Measurements from ENCODE around the gene PLXNB3.
"Not testable (repeated sequence)": the region's sequence is repeated elsewhere in the genome, so short reads cannot be mapped to it uniquely, and the experiment has no call there.

PLXNB3 gene

DNA sequence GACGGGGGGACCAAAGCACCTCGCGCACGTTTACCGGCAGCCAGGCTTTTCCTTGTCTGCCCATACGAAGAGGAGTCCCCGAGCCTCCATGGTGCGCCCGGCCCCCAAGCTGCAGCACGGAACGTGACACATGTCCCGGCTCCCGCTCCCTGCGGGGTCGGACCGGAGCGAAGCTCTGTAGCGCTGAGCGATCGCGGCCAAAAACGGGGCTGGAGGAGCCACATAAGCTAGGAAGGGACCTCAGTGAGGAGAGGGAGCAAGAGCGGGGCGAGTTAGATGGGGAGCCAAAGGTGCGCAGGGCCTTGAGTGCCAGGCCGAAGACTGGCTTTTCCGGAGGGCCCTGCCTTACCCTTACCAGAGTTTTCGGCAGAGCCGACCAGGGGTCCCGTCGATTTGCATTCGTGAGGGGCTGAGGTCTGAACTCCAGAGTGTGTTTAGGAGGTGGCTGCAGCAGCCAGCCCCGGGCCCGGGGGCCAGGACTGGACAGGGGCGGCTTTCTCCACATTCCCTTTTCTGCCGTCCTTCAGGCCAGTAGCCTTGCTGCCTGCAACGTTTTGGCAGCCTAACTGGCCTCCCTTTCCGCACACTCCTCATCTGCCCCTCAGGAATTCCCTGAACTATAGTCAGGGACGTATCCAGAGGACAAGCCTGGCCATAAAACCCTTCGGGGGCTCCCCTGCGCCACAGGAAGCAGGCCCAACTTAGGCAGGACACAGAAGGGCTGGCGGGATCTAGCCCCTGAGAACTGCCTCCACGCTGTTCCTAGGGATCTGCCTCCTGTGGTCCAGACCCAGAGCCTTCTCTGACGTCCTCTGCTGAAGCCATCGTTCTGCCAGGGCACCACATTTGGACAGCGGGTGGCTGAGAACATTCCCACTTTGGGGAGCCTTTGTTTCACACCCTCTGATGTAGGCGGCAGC, 31.1 kb downstream of the PLXNB3 start:
- DNase-seq, result no peak

DNA sequence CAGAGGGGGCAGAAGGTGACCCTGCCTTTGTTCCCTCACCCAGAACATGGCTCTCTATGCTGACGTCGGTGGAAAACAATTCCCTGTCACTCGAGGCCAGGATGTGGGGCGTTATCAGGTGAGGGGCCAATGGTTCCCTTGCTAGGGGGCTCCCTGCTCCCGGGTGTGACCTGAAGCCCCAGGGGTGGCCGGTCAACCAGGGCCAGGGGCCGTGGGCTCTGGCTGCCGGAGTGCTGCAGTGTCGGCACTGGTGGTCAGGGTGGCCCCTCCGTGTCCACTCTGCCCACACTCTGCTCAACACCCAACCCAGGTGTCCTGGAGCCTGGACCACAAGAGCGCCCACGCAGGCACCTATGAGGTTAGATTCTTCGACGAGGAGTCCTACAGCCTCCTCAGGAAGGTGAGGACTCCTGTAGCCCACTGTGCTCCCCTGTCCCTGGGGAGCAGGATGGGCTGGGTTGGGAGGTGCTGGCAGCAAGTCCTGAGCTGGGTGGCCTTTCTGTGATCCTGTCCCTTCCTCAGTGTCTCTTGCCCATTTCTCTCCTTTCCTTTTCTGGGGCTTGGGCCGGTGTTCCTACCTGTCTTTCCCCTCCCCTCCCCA, 33.5 kb downstream of the PLXNB3 start:
- no peak for DNase-seq

DNA sequence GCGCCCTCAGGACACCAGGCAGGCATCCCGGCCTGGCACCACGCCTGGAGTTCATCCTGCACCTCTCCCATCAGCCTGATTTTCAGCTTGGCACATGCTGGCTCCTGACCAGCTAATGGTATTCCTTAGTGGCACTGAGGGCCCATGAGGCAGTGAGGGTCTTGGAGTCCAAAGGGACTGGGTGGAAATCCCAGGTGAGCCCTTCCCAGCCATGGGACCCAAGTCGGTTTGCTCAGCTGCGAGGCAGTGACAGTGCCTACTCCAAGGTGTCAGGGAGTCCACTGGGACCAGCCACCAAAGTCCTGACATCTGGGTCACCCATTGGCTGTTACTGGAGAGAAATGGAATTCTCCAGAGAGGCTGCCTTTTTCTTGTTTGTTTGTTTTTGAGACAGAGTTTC, 35.3 kb downstream of the PLXNB3 start:
- no peak for DNase-seq

DNA sequence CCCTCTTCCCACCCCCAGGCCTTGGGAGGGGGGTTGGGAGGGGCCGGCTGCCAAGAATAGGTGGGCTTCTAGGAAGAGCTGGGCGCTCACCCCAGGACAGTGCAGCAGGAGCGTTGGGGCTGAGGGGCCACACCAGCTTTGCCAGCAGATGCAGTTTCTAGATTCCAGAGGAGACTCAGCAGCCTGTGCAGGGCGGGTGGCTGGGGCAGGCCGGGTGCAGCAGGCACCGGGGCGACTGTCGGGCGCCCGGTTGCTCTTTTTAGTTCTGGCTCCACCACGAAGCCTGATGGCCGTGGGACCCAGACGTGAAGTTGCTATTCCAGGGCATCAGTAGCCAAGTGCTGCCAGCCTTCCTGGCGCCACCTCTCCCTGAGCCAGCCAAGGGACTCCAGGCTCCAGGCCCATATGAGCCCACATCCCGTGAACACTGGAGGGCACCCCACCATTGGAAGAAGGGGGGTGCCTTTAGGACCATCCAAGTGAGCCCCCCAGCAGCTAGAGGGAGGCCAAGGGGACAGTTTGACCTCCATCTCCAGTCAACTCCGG, 36.2 kb downstream of the PLXNB3 start:
- no peak for DNase-seq

DNA sequence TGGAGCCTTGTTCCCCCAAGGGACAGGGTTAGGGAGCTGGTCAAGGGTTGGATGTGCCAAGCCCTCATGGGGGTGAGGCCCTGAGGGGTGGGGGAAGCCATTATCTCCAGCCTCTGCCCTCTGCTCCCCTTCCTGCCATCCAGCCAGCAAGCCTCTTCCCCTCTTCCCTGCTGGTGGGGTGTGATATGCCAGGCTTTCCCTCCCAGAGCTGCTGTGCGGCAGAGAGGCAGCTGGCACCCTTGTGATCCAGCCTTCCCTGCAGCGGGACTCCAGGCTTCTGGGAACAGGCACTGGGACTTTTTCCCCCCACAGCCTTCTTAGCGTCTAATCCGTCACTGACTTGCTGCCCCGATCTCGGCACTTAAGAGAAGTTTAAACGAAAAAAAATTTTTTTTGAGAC, 36.7 kb downstream of the PLXNB3 start:
- DNase-seq, result no peak

DNA sequence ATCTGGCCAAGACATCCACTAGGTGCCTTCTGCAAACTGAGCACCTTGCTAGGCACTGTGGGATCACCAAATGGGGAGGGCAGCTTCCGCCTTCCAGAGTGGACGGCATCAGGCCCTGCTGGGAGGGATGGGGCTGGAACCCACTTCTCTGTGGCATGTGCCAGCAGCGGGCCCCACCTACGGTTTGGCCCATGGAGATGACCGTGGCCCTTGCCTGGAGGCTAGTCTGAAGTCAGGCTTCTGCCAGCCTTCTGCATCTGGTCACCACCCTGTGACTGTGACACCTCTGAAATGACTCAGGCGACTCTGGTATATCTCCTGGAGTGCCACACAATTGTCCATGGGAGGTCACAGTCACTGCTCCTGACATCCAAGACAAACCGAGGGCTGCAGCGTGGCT, 37.6 kb downstream of the PLXNB3 start:
- DNase-seq, result no peak

DNA sequence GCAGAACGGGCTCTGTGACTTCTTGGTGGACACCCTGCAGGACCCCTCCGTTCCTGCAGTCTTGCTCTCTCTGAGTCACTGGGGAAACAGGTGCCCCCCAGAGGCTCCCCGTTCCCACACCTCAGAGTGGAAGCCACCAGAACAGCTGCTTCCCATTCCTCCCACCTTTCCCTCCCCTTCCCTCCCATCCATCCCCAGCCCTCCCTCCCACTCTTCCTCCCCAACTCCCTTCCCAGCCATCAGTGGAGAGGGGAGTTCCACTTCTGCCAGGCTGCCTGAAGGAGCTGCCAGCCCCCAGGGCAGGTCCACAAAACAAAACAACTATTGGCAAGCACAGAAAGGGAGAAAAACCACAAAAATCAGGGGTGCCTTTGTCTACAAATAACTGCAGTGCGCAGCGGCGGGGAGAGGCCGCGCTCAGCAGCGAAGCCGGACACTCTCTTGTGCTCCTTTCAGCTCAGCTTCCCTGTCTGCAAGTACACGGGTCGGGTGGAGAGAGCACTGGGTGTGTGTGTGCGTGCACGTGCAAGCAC, 38.5 kb downstream of the PLXNB3 start:
- DNase-seq, result no peak

DNA sequence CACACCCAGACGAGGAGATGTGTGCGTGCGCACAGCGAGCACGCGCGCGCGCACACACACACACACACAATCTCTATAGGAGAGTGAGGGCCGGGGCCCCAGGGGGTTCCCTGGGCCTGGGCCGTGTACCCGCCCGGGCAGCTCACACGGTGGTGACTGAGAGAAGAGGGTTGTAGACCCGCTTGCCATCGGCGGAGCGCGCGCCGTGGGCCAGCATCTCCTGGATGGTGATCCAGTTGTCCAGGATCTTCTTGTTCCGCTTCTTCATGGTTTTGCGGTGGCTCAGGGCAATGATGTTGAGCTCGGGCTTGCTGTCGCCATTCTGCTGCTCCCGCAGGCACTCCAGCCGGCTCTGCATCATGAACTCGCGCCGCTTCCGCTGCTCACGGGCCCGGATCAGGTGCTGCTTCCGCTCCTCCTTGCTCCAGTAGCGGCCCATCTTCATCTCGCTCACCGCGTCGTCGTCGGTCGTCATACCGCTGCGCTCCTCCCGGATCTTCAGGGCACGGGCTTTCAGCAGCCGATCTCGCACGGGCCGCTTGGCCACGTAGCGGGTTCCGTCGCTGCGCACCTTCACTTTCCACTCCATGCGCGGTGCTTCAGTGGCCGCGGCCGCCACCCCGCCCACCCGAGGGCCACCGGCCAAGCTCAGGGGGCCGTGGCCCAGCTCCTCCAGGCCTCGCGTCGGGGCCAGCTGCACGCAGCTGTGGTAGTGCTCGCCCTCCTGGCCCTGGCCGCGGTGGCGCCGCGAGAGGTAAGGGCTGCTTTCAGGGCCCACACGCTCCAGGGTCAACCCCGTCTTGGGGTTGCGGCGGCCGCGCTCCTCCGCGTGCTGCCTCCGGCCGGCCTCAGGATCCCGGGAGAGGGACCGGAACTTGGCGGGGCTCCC, 39.4 kb downstream of the PLXNB3 start:
- DNase-seq, result no peak

DNA sequence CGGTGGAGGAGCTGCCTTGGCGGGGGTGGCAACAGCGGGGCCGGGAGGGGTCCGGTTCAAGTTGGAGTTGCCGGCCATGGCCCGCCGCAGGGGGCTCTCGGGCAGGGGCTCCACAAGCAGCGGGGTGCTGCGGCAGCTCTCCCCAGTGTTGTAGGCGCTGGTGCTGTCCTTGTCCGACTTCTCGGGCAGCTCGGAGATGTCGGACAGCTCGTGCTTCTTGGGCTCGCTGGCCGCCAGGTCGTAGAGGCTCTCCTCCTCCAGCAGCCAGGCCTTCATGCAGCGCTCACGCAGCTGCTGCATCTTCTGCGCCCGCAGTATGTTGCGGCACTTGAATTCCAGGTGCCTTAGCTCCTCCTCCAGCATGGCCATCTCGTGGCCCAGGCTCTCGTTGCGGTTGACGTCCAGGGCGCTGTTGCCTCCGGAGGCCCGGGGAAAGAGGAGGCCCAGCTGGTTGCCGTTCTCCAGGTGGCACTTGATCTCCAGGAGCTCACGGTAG, 40.1 kb downstream of the PLXNB3 start:
- DNase-seq, result no peak

DNA sequence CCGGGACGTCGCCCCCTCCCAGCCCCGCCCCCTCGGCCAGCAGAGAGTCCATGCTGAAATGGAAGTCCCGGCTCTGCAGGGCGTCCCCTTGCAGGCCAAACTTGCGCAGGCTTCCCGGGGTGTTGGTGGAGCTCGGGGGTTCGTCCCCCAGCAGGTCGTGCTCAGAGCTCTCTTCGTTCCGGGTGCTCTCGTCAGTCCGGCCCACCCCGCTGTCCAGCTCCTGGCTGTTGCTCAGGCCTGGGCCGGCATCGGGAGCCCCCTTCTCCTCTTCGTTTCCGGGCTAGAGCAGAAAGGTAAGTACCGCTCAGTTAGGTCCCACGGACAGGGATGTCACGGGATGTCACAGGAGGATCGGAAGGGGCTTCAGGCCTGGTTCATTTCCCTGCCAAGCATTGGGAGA, 40.6 kb downstream of the PLXNB3 start:
- DNase-seq, result no peak

DNA sequence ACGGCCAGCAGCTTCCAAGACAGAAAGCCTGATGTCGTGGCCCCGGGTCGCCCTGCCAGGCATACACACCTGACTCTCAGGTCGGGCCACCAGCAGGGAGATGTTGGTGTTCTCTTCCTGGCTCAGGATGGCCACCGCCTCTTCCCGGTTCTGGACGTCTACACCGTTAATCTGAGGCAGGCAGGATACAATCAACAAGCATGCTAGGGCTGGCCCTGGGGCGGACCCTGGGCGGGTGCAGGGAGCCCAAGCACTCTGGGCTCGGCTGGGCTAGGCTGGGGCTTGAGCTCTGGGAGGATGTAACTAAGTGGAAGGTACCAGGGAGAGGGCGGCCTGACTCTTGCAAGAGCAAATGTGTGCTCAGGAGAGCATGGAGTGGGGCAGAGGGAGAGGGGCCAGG, 41.4 kb downstream of the PLXNB3 start:
- no peak for DNase-seq

DNA sequence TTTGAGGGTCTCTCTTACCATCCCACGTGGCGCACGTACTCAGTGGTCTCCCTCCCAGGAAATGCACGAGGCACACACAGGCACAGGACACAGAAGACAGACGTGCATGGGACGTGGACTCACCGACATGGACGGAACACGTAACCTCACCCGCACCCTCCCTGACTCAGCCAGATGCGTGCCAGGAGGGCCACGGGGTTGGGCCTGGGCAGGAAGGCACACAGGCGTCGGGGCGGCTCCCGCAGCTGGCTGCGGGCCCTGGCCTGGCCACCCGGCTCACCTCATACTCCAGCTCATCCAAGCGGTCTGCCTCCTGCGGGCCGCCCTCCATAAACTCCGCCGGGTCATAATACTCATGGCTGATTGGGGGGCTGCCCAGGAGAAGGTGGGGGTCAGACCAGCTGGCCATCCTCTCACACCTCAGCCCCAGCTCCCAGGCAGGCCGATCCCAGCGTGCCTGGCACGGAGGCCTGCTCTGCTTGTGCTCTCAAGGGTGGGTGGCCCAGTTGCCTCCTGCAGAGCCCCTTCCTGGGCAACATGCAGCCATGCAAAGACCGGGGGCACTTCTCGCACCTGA, 43.0 kb downstream of the PLXNB3 start:
- no peak for DNase-seq

DNA sequence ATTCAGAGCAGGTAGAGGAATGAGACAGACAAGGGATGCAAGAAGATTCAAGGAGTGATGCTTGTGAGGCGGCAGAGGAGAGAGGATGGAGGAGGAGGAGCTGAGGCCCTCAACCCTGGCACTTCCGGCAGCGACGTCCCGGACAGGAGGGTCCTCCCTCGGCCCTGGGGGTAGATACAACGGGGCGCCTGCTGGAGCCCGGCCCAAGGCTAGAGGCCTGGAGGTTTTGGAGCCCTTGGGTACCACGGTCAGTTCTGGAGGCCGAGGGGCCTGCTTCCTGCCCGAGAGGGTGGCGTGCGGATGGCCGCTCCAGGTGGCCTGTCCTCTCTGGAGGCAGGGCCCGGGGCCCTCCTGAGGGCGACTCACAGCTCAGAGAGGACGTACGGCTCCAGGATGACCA, 43.9 kb downstream of the PLXNB3 start:
- no peak for DNase-seq

DNA sequence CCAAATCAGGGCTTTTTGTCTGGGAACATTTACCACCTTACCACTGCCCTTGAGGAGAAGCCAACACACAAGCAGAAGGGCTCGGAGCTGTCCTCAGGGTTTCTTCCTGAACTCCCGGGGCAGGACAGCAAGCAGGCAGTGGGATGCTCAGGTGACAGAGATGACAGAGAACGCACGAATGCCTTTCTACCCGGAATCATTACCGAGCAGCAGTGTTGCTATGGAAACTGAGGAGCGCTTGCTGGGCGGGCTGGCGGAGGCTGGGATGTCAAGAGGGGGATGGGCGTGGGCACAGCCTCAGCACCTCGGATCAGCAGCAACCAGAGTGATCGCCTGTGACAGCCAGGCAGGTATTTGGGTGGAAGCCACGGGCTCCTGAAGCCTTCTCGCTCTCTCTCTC, 48.2 kb downstream of the PLXNB3 start:
- DNase-seq, result no peak

DNA sequence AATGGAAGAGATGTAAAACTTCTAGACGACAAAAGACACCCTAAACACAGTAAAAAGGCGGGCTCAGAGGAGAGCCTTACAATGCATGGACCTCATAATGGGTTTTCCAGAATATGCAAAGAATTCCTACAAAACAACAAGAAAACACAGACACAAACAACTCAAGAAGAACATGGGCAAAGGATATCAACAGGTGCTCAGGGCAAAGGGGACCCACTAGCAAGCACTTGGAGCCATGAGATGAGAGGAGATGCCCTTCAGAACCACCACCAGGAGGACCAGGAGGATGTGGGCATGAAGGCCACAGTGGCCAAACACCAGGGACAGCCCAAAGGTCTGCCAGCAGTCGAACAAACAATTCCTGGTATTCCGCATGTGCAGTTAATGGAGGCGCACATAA, 49.1 kb downstream of the PLXNB3 start:
- DNase-seq, result no peak

DNA sequence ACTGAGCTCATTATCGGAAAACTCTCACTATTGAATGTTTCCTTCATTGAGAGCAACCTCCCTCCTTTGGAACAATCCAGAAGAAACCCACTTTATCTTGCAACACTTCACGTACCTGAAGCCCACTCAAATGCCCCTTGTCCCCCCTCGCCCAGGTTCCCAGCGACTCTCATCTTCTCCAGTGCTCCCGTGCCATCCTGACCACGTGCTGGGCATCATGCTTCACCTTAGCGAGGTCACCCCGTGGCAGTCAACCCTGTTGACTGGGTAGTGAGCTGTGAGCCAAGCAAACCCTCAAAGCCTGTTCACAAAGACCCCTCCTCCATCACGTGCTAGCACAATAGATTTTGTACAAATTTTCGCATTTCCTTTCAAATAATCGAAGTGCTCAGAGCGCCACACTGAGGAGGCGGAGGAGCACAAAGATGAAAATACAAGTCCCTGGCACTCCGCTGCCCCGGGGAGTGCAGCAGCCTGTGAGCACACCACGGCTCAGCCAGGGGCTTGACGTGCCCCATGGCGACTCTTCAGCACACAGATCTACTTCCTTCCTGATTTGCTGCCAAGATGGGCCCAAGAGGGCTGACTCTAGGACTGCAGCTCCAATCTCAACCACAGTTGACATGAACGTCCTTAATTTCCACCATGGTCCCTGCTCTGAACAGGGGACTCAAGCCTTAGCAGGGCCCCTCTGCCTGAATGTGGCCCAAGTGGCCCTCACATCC, 50.7 kb downstream of the PLXNB3 start:
- no peak for DNase-seq

DNA sequence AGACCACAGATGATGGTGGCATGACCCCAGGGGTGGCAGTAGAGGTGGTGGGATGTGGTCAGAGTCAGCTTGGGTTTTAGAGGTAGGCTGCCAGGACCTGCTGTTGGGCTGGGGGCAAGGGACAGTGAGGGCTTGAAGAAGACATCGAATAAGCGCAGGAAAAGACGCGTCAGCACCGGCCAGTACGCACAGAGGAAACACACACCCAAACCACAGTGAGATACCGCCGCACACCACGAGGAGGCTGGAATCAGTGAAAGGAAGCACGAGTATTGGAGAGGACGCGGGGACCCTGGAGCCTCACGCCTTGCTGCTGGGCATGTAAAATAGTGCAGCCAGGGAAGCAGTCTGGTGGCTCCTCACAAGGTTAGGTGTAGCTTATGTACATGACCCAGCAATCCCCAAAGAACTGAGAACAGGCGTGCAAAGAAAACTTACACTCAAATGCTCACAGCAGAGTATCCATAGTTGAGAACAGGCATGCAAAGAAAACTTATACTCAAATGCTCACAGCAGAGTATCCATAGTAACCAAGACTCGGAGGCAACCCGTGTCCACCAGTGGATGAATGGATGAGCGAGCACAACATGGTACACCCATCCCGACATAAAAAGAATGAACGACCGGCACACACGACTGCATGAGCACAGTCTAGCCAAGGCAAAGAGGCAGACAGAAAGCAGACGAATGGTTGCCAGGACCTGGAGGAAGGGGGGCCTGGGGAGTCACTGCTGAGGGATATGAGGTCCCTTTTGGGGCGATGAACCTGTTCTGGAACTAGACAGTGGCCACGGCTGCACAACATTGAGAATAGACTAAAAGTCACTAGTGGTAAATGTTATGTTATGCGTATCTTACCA, 53.0 kb downstream of the PLXNB3 start:
- DNase-seq, result peak; percentile 57

DNA sequence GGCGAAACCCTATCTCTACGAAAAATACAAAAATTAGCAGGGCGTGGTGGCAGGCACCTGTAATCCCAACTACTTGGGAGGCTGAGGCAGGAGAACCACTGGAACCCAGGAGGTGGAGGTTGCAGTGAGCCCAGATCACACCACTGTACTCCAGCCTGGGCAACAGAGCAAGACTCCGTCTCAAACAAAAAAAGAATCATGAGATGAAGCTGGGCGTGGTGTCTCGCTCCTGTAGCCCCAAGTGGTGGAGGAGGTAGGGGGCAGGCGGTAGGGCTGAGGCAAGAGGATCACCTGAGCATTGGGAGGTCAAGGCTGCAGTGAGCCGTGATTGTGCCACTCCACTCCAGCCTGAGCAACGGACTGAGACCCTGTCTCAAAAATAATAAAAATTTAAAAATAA, 54.0 kb downstream of the PLXNB3 start:
- not testable (repeated sequence) for DNase-seq

DNA sequence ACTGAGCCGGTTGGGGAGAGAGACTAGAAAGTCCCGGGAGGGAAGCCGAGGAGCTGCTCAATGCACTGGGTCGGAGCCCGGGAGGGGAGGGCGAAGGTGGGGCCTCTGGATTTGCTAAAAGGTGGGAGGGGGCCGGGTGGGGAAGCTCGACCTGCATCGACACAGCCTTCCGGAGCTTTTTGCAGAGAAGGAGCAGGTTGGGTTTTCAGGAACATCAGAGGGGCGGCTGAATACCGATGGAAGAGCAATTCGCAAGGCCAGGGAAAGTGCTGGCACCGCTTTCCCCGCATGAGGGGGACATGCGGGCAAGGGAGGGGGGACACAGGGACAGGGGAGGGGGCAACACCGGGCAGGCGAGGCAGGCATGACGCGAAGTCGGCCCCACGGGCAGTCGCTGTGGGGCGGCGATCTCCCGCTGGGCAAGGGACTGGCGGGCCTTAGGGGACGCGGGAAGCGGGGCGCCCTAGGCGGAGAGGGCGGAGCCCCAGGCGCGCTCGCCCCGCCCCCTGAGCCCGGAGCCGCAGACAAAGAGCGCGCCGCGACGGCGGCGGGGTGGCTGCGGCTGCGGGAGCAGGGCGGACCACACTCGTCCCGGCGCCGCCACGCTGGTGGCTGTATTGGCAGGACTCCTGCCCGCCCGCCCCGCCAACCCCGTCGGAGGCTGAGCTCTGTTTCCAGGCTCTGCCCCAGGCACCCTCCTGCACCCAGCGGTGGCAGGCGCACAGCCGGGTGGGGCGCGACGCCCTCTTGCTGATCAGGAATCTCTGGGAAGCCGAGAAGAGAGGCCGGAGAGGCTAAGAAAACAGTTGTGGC, 54.7 kb downstream of the PLXNB3 start:
- peak; percentile 70 for DNase-seq

All from stimulated activated CD4-positive, alpha-beta T cell treated with anti-CD3 and anti-CD28 coated beads, Interleukin-15, amount 100 ng/mL, for 24 hours (primary cell).